ENCODE results near the gene MARCKS.
"Not testable (repeated sequence)": the region's sequence is repeated elsewhere in the genome, so short reads cannot be mapped to it uniquely, and the experiment has no call there.

MARCKS gene

DNA sequence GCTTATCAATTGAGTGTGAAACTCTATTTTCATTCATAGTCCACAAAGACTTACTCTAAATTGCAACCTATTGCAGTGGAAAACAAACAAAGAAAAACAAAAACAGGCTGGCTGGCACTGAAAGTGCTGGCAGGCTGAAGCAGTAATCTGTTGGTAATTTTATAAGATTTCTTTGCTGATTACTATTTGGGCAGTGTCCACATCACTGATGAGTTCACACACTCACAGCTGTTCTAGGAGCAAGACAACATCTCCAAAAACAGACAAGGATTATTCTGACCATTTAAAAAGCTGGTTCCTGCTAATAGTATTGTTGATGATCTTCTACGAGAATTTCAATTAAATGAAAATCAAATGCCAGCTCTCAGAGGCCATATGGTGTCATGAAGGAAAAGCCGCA lies 26.9 kb downstream of the MARCKS start:
- no peak for DNase-seq (ENCODE audit: low read depth in 2 of 2)

DNA sequence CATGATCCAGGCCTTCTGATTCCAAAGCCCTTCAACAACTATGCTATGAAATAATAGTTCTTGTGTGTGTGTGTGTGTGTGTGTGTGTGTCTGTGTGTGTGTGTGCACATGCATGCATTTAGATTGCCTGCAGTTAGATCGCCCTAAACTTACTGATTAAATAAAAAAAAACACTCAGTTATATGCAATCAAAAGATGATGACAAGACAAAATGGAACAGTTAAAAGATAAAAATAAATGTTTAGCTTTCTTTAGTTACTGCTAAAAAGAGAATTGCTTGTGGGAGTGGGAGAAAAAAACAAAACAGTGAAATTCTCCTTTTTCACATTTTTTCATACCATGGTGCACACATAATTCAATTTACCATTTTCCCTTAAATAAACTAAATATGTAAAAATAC lies 29.4 kb downstream of the MARCKS start:
- DNase-seq (ENCODE audit: low read depth in 2 of 2) = no peak

DNA sequence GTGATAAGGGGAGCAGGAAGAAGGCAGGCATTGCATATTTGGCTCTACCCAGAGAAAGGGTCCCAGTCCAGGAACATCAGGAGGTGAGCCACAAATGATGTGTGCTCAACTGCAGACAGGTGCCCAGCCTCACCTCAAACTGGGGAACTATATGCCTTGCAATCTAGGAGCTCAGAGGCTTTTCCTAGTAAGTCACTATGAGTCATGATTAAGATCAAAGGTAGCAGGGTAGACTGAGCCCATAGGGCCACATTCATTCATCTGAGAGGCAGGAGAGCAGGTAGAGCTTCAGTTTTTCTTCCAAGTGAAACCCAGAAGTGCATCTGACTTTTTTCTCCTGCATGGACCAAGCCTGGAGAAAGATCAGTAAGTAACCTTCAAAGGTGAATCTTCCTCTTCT lies 31.3 kb downstream of the MARCKS start:
- no peak for DNase-seq (ENCODE audit: low read depth in 2 of 2)

DNA sequence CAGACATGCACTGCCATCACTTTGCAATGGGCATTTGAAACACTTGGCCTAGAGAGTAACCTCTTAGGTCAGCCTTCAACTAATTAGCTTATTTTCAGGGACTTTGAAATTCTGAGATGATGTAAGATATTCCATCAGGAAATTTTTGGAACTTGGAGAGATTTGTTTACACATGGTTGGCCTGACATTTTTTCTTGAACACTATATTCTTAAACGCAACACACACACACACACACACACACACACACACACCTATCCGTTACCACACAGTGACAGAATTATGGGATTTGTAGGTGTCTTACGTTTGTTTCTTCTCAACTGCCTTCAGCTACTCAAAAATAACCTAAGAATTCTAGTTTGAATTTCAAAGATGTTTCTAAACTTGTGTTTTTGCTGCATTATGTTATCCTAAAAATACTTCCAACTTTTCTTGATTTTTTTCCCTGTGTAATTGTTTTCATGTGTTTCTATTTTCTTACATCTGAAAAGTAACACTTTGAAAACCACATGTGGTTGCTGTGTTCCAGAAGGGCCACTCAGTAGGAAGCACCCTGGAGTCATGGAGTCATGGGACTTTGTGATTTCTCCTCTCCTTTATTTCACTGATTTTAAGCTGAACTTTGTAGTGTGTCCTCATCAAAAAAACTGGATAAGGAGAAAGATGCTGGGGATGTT lies 31.9 kb downstream of the MARCKS start:
- no peak for DNase-seq (ENCODE audit: low read depth in 2 of 2)

DNA sequence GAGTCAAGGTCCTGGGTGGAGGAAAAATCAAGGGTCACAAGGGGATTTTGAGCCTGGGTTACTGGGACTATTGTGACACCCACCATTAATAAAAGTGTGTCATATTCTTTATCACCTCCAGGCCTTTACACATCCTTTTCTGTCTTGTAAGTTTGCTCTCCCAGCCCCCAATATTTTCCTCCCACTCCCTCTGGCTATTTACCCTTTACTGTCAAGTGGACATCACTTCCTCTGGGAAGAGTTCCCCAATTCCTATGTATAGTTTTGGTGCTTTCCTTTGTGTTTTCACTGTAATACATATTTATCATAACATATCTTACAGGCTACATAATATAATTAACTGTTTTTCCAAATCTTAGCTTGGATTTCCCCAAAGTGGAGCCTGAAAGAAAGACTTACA lies 36.3 kb downstream of the MARCKS start:
- DNase-seq (ENCODE audit: low read depth in 2 of 2) = no peak

DNA sequence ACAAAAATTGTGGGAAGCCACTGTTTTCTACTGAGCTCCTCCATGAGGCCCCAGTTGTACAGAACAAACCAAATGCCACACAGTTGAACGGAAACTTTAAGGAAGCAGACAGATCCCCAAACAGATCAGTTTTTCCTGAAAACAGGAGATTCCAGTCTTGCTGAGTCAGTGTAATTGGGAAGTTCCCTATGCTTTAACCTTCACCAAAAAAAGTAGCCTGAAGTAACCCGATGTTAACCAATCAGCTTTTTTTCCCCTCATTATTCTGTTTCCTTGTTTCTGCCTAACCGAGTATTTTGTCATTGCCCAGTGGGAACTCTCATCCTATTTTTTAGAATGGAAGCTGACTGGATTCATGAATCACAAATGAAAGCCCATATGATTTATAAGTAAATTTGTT lies 36.7 kb downstream of the MARCKS start:
- no peak for DNase-seq (ENCODE audit: low read depth in 2 of 2)

DNA sequence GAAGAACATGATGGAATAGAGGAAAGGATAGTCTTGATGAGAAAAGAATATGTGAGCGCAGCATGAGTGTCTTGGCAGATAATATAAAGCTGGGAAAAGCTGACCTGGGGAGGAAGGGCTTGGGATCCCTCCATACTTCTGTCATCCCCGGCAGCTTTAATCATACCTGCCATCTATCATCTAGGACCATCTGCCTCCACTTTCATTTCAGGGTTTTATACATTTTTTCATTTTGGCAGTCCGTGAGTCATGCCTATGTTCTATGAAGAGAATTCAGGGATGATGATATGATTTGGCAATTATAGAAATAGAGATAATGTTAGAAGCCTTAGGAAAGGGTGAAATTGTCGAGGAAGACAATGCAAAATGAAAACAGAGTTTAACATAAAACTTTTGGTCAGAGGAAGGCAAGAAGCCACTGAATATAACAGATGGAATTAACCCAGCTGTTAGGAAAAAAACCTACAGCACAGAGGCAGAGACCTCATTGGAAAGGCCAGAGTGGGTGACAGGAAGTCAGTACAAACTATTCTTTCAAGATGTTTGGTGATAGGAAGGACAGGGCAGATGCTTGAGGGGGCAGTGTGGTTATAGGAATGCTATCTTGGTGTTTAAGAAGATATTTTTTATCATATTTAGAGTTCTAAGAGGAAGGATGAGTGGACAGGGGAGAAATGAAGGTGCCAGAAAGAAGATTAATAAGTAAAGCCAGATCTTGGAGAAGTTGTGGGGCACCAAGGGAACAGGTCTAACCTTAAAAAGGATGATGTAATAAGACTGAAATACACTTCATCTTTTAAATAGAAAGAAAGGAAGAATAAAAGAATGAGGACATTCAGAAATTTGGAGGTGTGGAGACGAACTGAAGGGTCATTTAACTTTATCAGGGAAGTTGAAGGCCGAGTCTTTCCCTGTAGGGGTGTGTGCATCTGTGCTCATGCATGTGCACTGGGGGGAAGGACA lies 37.8 kb downstream of the MARCKS start:
- no peak for DNase-seq (ENCODE audit: low read depth in 2 of 2)

DNA sequence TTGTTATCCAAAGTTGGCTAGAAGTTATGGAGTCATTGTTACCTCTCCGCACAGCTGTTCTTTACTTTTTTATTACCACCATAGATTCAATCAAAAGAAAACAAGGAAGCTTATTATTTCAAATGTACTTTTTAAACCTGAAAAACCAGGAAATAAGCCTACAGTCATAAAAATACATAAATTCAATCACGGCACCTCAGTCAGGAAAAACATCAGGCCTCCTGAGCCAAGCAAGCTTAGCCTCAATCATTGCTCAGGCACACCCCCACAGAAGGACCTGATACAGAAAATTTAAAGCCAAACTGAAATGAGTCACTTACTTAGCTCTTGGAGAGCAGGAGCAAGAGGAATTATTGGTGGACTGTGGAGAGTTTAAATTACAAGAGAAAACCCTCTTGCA lies 44.3 kb downstream of the MARCKS start:
- DNase-seq (ENCODE audit: low read depth in 2 of 2) = no peak

DNA sequence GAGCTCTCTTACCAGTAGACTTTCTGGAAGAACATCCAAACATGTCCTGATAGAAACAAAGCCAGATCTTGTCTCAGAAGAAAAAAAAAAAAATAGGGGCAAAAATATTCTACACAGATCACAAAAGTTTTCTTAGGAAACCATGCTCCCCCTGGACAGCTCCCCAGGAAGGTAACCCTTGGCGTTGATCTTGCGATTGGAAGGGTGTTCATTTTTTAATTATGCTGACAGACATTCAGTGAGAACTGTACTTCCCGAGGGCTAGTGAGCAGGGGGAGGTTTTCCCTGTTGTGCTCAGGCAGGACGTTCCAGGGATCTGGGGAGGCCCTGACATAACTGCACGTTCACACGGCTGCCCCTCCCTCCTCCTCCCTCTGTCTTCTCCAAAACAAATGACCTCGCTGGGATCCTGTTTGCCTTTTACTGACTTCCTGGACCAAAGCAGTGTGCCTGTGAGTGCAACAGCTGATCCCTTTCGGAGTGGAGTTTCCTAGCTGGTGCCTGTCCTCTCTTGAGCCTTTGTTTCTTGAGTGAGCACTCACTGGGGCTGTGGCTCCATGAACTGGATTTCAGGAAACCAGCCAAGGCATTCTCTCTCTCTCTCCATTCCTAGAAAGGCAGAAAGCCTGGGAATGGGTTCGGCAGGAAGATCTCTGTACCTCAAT lies 46.7 kb downstream of the MARCKS start:
- no peak for DNase-seq (ENCODE audit: low read depth in 2 of 2)

DNA sequence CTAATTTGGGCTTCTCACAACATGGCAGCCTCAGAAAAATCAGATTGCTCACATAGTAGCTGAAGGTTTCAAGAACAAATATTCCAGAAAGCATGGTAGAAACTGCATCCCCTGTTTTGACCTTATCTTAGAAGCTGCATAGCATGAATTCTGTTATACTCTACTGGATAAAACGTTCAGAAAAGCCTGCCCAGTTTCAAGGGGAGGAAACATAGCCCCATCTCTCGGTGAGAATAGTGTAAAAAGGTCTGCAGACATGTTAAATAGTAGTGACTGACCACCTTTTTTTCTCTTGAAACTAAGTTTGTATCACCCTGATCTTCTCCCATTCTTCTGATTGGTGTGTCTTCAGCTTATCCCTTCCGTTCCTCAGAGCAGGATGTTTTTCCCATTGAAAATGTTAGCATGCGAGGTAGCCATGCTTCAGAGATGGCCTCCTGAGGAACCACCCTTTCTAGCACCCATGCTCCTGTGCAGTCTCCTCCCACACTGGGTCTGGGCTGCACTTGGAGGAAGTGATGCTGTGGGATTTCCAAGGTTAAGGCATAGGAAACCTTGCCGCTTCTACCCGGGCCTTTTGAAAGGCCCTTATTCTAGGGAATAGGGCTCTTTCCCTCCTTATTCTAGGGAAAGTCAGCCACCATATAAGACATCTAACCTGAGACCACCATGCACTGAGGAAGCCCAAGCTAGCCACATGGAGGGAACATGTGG lies 50.1 kb downstream of the MARCKS start:
- no peak for DNase-seq (ENCODE audit: low read depth in 2 of 2)

DNA sequence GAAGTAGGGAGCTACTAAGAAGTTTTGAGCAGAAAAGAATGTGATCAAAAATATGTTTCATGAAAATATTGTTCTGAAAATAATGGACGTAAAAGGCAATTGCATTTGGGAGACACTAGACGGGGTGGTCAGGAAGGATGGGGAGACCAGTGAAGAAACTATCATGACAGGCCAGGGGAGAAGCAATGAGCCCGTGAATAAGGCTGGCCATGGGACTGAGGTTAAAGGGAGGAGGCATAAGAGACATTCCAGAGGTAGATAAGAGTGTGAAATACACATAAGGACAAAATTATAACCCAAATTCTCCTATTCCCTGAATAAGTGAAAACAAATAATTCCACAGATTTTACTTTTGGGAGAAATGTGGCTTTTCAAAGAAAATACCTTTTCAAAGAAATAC lies 51.7 kb downstream of the MARCKS start:
- DNase-seq (ENCODE audit: low read depth in 2 of 2) = no peak

DNA sequence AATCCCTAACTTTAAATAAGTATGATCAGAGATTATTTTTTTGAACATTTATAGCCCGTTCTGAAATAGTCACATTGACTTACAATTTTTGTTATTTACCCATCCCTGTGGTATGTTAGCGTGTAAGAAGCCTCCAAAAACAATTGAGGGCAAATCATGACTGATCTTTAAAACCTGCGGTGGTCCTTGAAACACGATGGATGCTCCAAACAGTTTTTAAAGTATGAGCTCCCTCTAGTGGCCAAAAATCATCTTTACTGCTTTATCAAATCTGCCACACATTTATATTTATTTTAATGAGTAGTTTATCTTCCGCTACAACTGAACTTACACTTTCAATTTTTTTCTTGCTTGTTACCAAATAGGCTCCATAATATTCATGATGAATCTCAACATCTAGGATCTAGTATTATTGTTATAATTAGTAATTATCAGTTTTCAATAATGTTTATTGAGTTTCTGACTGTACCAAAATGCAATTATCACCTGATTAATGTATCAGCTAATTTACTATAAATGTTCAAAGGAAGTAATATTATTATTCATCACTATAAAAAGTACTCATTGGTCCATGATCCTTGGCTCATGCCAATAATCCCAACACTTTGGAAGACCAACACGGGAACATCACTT lies 52.2 kb downstream of the MARCKS start:
- DNase-seq (ENCODE audit: low read depth in 2 of 2) = no peak

DNA sequence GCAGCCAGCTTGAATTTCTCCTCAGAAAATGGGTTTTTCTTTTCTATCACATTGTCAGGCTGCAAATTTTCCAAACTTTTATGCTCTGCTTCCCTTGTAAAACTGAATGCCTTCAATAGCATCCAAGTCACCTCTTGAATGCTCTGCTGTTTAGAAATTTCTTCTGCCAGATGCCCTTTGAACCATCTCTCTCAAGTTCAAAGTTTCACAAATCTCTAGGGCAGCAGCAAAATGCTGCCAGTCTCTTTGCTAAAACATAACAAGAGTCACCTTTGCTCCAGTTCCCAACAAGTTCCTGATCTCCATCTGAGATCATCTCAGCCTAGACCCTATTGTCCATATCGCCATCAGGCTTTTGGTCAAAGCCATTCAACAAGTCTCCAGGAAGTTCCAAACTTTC lies 53.1 kb downstream of the MARCKS start:
- not testable (repeated sequence) for DNase-seq (ENCODE audit: low read depth in 2 of 2)
